Activated CD8-positive, alpha-beta memory T cell treated with anti-CD3 and anti-CD28 coated beads for 36 hours (primary cell): ENCODE measurements around the gene RAP1GAP. TPM values are rescaled to one million over a fixed set of nuclear protein-coding genes. Genes with fewer than 3 reads are reported as not detected.

Experiments
- CTCF ChIA-PET: fragments of 350-600 bp; sonication (Branson Sonifier 250); formaldehyde crosslinking; loops from one replicate; lab custom pipeline; 2021; ENCODE audit warnings: antibody characterized with exemption; lab: Charles Lee
- POLR2A ChIA-PET: fragments of 350-600 bp; sonication (Branson Sonifier 250); formaldehyde crosslinking; loops from one replicate; lab custom pipeline; 2021; ENCODE audit warnings: antibody characterized with exemption; lab: Charles Lee
- total RNA-seq, 2 experiments: library from RNA; stranded (reverse); gene quantifications; one replicate each; pipeline ENCODE4 v1.2.3, GENCODE V29; 2021

The RAP1GAP gene
- total RNA-seq: under 1 TPM; 0.42 to 0.96 TPM

- CTCF ChIA-PET: no interaction called here
These were observed at the start of gene RAP1GAP for GRCh38 chr1:21669258-21670058. Gene RAP1GAP (minus strand): TSS chr1:21669357. CDS start chr1:21620032, 49,325 bp downstream.

GRCh38 chr1:21716169-21716568 lies 47.0 kb upstream of the RAP1GAP start:
- POLR2A ChIA-PET: no interaction called here

More at GRCh38 chr1:21669258-21670058, at the start of gene RAP1GAP:
- POLR2A ChIA-PET: no interaction called here

GRCh38 chr1:21707891-21708290 lies 38.7 kb upstream of the RAP1GAP start:
- CTCF ChIA-PET: no interaction called here

More at GRCh38 chr1:21716169-21716568, 47.0 kb upstream of the RAP1GAP start:
- CTCF ChIA-PET: no interaction called here

GRCh38 chr1:21707086-21707840 lies 38.1 kb upstream of the RAP1GAP start:
- ChIA-PET POLR2A (no interaction called here), CTCF (no interaction called here)

More at GRCh38 chr1:21707891-21708290, 38.7 kb upstream of the RAP1GAP start:
- POLR2A ChIA-PET: no interaction called here

GRCh38 chr1:21706151-21706835 lies 37.1 kb upstream of the RAP1GAP start:
- ChIA-PET CTCF (no interaction called here), POLR2A (no interaction called here)

- ChIA-PET CTCF (no interaction called here), POLR2A (no interaction called here)
These were observed 36.3 kb upstream of the RAP1GAP start for GRCh38 chr1:21705303-21705980.

- POLR2A ChIA-PET: no interaction called here
- CTCF ChIA-PET: interaction anchor here (0.7 kb wide), 1 partner anchor 280 kb away, joined by 3 read pairs; no protein-coding TSS in a partner anchor
These were observed 35.0 kb upstream of the RAP1GAP start for GRCh38 chr1:21704145-21704544.

- POLR2A ChIA-PET: no interaction called here
- CTCF ChIA-PET: interaction anchor here (0.7 to 0.9 kb wide), 2 partner anchors 260 to 280 kb away, joined by 3 to 4 read pairs; no protein-coding TSS in a partner anchor
These were observed 34.3 kb upstream of the RAP1GAP start for GRCh38 chr1:21703318-21703963.

GRCh38 chr1:21702780-21703179 lies 33.6 kb upstream of the RAP1GAP start:
- ChIA-PET CTCF (interaction anchor here (0.9 kb wide), 1 partner anchor 261 kb away, joined by 4 read pairs; no protein-coding TSS in a partner anchor), POLR2A (no interaction called here)

GRCh38 chr1:21701401-21701800 lies 32.2 kb upstream of the RAP1GAP start:
- POLR2A ChIA-PET: no interaction called here
- CTCF ChIA-PET: interaction anchor here (1.0 kb wide), 1 partner anchor 255 kb away, joined by 4 read pairs; no protein-coding TSS in a partner anchor

- ChIA-PET CTCF (interaction anchor here (0.6 kb wide), 1 partner anchor 379 kb away, joined by 3 read pairs; no protein-coding TSS in a partner anchor), POLR2A (no interaction called here)
These were observed 30.9 kb upstream of the RAP1GAP start for GRCh38 chr1:21700094-21700493.

- ChIA-PET POLR2A (no interaction called here), CTCF (interaction anchor here (0.7 kb wide), 1 partner anchor 31 kb away, joined by 3 read pairs; no protein-coding TSS in a partner anchor)
These were observed 27.8 kb upstream of the RAP1GAP start for GRCh38 chr1:21696931-21697330.

- ChIA-PET CTCF (no interaction called here), POLR2A (no interaction called here)
These were observed 24.6 kb upstream of the RAP1GAP start for GRCh38 chr1:21693732-21694131.

GRCh38 chr1:21691739-21692138 lies 22.6 kb upstream of the RAP1GAP start:
- ChIA-PET CTCF (no interaction called here), POLR2A (no interaction called here)

- ChIA-PET POLR2A (interaction anchor here (0.7 kb wide), 1 partner anchor 41 kb away, joined by 7 read pairs; no protein-coding TSS in a partner anchor), CTCF (interaction anchor here (0.7 to 1.3 kb wide), 2 partner anchors 17 to 544 kb away, joined by 3 to 6 read pairs; no protein-coding TSS in a partner anchor)
These were observed 20.7 kb upstream of the RAP1GAP start for GRCh38 chr1:21689661-21690372.

GRCh38 chr1:21687081-21687529 lies 17.9 kb upstream of the RAP1GAP start:
- ChIA-PET POLR2A (no interaction called here), CTCF (no interaction called here)

GRCh38 chr1:21685946-21686678 lies 17.0 kb upstream of the RAP1GAP start:
- POLR2A ChIA-PET: no interaction called here
- CTCF ChIA-PET: no interaction called here
